ENCODE measurements around the gene MGMT.

The MGMT gene

DNA sequence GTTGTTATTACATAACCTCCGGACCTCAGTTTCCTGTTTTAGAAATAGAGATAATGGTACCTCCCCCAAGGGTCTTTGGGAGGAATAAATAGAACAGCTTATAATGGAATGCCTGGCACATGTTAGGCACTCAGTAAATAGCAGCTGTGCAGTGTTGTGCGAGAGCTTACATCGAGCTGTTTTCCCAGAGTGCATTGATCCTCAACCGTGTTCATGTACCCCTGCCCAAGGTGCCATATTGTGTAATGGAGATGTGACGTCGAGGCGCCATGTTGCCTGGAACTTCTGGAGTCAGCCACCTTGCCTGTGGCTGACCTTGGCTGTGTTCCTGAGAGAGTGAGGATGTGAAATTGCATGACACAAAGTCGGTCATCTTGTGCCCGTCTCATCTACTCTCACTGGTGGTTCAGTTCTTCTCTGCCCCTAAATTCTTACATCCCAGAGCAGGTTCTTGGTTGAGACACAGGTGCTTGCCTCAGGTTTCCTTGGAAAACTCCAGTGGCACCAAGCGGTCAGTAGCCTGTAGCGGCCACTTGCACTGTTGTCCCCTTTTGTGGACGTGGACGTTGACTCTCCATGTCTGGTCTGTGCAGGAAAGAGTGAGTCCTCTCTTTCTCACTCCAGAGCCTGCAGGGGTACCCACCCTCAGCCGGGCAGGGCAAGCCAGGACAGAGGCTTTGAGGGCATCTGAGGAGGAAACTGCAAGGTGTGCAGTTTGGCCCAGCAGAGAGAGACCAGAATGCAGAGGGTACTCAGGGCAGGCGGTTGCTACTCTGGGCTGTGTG, 230.6 kb downstream of the MGMT start:
- DNase-seq: no peak

DNA sequence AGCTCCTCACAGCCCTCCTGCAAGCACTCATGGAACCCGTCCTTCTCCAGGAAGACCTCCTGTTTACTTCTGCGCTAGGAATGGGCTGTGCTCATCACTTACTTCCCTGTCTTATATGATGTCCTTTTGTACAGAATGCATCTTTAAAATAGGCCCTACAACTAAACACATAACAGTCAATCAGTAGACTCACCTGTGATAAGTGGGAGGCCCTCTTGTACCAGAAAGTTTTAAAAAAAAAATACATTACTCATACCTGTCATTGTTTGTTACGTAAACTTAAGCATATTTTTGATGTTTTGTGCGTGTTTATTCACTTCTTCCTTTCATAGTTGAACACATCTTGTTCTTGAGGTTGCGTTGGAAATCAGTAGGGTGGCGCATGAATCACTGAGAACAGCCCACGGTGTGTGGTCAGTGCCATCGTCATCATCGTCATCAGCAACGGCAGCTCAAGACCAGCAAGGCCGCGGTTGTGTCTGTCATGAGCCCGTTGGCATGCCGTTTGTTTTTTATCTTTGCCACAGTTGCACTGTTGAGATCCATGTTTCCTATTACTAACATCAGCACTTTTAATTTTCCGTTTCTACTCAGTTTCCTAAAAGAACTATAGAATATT, 232.8 kb downstream of the MGMT start:
- no peak for DNase-seq

DNA sequence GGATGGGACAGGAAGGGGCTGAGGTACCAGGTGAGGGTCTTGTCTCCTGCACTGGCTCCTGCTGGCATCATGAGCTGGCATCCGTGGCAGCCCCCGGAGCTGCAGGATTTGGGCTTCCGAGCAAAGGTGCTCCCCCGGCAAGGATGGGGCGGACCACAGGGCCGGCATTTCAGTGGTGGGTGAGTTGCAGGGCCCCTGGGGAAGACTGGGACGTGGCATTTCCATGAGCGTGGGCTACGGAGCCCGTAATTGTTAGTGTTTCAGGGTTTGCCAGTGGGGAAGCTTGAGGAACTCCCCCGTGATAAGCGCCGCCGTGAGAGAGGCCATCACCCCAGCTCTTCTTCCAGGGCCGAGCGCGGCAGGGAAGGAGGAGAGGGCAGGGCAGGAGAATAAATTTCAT, 235.6 kb downstream of the MGMT start:
- DNase-seq: no peak

DNA sequence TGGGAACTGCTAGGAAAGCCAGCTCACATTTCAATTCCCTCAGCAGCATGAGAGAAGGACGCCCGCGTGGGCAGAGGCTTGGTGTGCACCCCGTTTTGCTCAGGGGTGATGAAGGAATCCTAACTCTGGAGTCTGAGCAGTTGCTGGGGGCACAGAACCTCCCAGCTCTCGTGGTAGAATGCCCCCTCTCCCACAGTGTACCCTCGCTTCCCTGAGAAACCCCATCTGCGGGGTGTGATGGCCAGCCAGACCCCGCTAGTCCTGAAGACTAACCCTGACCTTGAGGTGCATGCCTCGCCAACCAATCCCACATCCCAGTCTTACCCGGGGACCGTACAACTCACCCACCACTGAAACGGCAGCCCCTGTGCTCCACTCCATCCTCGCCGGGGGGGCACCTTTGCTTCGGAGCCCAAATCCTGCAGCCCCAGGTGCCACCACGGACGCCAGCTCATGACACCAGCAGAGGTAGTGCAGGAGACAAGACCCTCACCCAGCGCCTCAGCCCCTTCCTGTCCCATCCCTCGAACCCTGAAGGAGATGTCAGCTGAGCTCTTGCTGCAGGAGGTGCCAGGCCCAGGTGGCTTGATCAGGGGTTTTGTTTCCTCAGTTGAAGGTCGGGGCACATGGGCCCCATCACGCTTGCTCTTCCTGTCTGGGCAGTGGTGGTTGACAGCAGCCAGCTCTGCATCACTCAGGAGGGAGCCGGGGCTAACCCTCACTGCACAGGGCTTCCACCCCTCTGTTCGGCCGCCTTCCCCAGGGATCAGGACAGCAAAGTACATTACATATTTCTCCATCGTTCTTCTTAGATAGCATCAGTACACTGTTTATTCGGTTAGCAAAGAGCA, 236.5 kb downstream of the MGMT start:
- DNase-seq: no peak

DNA sequence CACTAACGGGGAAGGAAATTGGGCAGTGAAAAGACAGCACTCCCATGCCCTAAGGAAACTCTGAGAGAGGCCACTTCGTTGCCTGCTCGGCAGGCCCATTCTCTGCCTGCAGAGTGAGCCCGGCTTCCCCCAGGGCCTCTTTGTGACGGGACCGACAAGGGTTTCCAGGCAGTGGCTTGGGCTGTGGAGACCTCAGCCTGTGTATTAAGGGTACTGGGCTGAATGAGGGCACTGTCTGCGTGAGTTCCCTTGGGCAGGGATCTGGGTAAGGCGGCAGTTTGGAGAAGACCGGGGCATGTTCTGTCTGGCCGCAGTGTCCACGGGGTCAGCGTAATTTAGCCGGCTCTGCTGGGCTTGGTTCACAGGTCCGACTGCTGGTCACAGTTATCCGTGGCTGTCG, 237.2 kb downstream of the MGMT start:
- no peak for DNase-seq

DNA sequence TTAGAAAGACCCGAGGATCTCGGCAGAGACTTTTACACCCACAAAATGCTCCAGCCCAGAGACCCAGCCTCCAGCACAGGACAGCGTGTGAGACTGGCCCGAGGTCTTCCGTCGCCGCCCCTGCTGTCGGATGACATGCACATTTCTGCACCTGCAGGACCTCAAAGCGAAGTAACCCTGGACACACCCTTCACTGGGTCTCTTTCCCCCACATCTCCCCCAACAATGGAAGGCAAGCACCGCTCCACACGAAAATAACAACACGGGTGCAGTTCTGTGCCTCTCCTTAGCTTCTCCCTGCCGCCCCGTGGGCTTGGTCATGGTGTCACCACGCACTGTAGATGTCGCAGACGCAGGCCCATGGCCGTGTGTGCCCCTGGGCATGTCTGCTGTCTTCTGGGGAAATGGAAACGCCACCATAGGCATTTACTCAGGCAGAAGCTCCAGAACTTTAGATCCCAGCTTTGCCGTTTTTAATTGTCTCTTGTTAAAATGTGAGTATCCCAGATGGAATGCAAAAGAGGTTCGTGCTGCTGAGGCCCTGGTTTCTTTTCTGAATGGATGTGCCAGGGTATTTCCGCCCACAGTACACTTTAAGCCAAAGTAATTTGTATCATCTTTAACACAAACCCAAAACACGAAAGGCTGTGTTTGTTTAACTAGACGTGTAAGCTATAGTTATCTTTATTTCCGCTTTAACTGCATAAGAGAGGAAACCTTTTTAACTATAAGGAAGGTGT, 237.9 kb downstream of the MGMT start:
- no peak for DNase-seq

DNA sequence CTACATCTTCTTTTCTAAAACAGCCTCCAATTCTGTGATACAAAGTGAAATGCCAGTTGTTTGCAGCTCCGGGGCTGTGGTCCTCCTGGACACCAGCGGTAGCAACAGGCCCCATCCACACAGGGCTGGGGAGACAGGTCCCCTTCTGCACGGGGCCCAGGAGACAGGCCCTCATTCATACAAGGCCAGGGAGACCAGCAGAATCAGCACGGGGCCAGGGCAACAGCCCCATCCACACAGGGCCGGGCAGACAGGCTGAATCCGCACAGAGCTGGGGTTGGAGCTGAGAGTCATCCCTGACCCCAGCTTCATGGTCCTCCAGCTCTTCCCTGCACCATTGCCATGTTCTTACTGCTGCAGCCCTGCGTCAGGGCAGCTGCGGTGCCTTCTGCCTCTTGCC, 238.6 kb downstream of the MGMT start:
- no peak for DNase-seq

DNA sequence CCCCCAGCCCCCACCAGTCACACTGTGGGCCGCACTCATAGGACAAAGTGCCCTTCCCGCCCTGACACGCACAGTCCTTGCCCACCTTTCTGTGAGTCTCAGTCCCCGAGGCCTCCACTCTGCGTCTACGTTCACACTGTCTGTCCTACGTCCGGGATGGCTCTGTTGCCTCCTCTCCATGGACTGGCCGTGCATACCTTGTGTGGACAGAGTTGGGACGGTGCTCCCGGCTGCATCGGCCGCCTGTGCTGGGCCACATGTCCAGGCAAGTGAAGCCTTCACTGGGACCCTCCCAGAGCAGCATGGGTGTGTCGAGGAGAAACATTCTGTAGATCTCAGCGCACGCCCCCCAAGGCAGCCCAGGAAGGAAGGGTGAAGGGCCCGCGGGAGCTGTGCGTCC, 239.0 kb downstream of the MGMT start:
- DNase-seq: no peak

DNA sequence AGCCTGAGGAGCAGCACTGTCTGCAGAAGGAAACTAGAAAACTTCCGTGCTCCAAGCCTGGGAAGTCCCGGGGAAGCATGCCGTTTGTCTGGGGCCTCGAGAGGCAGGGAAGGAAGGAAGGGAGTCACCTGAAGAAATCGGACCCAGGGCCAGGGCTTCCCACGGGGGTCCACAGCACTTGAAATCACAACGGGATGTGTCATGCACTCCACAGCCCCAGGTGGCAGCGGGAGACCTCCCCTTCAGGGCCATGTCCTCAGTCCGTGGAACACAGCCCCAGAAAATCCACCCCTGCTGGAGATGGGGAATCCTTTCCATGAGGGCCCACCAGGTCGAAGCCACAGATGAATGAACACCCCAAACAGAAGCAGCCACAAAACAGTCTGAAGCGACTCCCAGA, 239.5 kb downstream of the MGMT start:
- DNase-seq: no peak

DNA sequence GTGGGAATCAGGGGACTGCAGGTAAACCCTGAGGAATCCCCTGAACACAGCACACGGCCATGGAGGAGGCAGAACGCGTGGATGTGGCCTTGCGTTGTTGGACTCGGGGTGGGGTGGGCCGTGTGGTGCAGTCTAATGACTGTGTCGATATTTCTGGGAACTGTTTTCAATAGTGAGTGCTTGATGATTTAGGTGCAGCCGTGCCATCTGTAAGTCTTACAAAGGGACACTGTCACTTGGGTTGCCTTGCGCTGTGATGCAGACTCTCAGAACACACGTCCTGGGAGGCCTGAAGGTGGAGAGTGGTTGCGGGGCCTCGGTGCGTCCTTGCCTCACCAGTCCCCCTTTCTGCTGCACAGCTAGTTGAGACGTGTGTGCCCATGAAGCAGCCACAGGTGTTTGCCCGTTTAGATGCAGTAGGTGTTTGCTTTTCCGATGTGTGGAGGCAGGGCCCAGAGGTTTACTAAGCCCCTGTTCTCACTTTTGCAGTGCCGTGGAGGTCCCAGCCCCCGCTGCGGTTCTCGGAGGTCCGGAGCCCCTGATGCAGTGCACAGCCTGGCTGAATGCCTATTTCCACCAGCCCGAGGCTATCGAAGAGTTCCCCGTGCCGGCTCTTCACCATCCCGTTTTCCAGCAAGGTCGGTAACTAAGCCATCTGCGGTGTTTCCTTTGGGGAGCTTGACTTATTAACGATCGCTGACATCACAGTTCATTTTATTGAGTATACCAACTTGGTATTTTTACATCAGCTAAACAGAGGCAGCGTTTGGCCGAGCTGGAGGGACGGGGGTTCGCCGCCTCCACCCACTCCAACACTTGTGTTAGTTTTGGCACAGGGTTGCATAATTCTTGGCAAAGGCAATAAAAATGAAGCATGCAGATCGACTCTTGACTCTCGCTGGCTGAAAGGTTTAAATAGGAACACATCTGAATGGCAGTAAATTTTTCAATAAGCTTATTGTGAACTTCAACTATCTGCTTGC, 240.7 kb downstream of the MGMT start:
- no peak for DNase-seq

DNA sequence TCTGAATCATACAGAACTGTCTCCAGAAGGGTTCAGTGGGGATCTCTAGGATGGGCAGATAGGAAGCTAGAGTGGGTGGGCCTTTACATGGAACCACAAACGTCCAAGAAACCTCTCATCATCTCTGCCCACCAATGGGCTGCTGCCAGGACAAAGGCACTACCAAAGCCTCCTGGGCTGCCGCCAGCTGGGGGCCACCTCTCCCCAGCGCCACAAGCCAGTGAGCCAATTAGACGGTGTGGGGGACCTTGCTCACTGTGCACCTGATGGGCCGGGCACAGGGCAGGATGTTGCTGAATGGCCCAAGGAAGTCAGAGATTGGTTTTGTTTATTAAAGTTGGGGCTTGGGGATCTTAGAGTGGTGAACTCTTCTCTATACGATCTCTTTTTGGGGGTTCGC, 242.1 kb downstream of the MGMT start:
- no peak for DNase-seq

DNA sequence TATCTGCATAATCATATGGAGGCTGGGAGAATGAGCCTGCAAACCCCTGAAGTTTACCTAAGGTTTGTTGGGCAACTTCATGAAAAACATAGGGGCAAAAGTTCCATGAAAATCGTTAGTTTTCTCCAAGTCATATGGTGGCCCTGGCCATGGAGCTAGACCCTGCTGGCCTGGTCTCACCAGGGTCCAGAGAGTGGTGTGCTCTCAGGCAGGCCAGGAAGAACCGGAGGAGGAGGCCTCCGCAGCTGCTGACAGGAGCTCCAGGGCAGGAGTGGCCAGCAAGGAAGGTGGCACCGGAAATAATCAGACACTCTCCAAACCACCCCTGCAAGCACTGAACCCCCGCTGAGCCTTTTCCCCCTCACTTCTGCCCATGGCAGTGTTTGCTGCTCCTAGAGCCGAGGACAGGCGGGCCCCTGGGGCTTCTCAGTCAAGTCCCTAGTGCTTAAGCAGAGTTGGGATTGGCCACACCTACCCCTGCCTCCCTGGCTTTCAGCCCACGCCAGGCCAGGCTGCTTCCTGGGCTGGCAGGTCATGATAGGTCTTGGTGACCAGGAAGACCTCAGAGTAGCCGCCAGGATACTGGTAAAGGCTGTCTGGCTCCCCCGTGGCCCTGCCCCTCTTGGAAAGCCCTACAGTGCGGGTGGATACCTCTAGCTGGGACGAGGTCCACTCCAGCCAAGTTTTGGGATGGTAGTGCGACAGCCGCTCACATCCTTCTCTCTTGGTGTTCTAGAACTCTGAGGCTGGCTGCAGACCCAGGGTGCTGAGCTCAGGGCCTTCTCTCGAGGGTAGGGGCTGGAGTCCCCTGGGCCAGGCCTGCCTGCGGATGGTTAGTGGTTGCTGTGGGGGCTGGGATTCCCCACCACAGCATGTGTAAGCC, 242.8 kb downstream of the MGMT start:
- DNase-seq: no peak

DNA sequence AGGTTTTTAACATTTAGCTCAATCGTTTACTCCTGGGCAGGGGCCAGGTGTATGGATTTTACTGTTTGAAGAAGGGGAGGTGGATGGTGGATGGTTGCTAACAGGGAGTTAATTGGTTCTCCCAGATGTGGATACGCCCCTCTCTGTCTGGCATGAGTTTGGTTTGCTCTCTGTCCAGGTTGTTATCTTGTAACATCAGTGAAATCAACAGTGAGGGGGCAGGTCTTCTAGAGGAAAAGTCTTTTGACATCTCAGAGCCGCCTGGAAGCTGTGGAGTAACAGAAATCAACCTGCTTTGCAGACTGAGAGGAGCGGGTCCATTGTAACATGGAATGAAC, 243.4 kb downstream of the MGMT start:
- DNase-seq: no peak

DNA sequence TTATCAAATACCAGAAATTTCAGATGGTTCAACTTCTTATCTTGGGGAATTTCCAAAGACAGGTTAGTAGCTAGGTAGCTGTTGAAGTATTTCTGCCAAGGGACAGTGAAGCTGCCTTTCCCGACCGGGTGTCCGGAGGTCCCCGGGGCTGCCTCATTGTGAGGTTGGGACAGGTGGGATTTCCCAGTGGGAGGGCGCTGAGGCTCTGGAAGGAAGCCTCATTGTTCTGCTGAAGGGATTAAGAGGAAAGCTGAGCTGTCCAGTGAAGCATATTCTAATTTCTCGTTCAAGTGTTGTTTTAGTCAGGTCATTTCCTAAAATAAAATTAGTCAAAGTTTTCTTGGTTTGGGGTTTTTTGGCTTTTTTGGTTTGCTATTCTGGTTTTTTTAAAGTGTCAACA, 244.2 kb downstream of the MGMT start:
- DNase-seq: no peak

DNA sequence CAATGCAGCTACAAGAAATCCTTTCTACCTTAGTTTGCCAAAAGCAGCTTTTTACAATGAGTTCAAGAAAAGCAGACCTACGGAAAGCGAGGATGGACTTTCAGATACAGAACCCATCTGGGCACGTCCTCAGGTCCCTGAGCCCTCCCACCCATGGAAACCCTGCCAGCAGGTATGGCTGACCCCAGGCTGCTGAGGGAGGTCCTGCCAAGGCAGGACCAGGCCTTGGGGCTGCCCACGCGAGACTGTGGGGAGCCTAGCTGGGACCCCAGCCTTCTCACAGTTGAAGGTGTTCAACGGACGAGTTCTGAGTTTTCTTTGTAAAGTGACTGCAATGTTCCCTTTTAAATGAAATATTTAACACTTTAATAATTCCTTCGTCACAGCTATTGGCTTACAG, 245.0 kb downstream of the MGMT start:
- DNase-seq: no peak

DNA sequence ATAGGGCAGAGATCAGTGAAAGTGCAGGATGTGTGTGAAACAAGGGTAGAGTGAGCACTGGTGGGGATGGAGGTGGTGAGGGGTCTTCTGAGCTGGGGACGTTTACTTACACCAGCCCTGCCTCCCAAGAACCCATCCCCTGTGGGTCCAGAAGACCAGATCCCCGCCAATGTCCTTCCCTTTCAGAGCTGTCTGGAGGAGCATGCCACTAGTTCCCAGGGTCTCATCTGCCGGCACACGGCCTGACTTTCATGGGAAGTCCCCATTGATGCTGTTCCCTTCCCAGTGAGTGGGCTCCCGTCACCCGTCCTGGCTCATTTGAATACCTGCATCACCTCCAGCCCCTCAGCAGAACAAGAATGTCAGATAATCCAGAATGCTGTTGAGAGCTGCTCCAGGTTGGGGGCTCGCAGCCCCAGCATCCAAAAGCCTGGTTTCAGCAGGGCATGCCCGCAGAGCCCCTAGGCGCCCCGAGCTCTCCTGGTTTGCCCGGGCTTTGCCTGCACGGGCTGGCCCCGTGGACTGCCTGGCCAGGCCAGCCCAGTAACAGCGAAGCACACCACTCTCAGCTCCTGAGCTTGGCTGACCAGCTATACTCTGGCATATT, 246.7 kb downstream of the MGMT start:
- no peak for DNase-seq

DNA sequence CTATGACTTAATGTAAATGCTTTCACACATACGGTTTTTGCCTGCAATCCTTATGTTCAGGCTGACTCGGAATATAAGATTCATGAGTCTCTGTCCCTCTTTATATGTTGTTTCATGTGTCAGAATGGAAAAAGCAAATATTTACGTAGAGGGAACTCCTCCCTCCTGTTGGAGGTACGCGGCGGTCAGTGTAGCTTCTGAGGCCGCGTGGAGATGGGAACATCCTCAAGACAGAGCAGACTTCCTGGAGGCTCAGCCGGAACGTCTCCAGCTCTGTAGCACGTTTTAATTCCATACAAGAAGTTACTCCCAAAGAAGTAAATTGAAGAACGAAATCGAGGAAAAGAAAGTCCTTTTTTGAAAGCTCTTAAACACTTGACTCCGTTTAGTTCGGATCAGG, 248.8 kb downstream of the MGMT start:
- DNase-seq: no peak

DNA sequence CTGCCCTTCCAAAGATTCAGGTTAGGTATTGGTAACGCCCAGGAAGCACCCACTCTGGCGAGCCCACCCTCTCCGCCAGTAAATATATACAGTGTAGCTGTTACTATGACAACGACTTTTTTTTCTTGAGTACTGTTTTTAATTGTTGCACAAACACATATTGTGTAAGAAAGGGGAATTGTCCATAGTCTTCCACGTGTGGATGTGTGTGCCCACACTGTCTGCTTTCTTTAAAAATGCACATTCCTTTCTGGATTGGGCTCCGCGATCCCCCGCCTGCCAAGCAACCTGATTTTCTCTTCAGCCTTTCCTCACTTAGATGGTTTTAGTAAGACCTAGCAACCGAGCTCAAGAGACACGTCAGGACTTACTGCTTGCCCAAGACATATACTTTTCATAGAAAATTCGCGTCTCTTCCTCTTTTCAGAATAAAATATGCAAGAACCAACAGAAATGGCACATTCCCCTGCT, 249.2 kb downstream of the MGMT start:
- DNase-seq: no peak

DNA sequence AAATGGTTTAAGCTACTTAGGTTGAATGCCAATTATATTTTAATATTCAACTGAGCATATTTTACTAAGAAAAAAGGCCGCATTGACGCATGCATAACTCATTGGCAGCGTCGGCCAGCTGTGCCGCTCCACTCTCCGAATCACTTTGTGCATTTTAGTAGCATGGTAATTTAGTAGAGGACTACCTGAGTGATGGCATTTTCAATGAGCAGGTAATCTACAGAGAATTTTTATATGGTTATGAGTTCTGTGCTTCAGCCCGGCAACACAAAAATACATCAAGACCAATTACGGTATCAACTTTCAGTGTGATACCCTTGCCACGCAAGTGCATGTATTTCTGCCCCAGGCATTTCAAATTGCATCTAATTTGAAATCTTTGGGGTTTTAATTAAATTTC, 249.8 kb downstream of the MGMT start:
- DNase-seq: no peak

DNA sequence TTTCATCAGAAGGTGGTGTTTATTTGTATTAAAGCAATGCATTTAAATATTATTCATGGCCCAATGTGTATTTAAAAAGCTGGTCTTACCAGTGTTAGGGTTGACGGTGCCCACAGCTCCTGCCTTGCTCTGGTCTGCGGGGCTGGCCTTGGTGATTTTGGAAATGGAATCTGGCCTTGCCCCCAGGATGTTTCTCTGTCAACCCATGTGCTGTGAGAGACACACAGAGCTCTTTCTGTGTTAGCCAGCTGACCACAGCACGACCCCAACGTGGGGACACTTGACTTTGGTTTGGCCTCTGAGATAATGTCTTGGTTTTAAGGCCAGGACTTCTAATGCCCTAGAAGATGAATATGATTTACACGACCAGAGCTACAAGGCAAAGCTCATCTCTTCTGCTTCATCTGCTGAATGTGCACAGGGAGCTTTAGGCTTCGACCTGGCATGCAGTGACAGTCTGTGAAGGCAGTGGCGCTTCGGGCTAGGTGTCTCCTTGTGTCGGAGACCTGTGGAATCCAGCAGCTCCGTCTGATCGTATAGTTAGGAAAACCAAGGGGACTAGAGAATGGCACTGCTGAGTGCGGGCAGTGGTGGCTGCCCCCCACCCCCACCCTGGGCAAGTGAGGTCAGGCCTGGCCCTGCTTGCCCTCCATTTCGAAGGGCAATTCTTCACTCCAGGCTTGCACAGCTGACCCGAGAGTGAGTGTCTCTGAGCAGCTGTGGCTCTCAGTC, 250.9 kb downstream of the MGMT start:
- no peak for DNase-seq
